Measurements from ENCODE around the gene PLEKHG4.

The PLEKHG4 gene

GRCh38 chr16:67326472-67327309 lies 47.4 kb downstream of the PLEKHG4 start, which contains the start of the genes KCTD19 and LRRC36:
Gene KCTD19 (minus strand): TSS chr16:67326741. CDS start chr16:67326707, 34 bp downstream.
Gene LRRC36 (plus strand): TSS chr16:67326815. CDS start chr16:67326863, 48 bp downstream.
- peak; percentile 68 for DNase-seq (ENCODE audit: low read depth, low spot score)

- no peak for DNase-seq (ENCODE audit: low read depth, low spot score)
Observed at GRCh38 chr16:67327743-67328142, 48.4 kb downstream of the PLEKHG4 start.

GRCh38 chr16:67329901-67330300 lies 50.6 kb downstream of the PLEKHG4 start:
- no peak for DNase-seq (ENCODE audit: low read depth, low spot score)

GRCh38 chr16:67333315-67333714 lies 54.0 kb downstream of the PLEKHG4 start:
- DNase-seq (ENCODE audit: low read depth, low spot score) = no peak

- DNase-seq (ENCODE audit: low read depth, low spot score) = no peak
Observed at GRCh38 chr16:67336116-67336515, 56.8 kb downstream of the PLEKHG4 start.

- no peak for DNase-seq (ENCODE audit: low read depth, low spot score)
Observed at GRCh38 chr16:67336648-67337047, 57.3 kb downstream of the PLEKHG4 start.
